OCI-LY3 (cell line): ENCODE measurements around the gene MASP1.

ENCODE experiments used
- H2AFZ ChIP-seq: fragments of 200-600, 300-600 bp; shearing (Covaris generic); 2 replicates; pipeline ENCODE4 v1.6.0; 2014; ENCODE audit warnings: antibody characterized with exemption, low read depth, low read length
- H3K27ac ChIP-seq: fragments of 200-600, 300-600 bp; sonication (generic); 2 replicates; pipeline ENCODE4 v1.5.1; 2014; ENCODE audit warnings: mild to moderate bottlenecking, low read length, moderate library complexity, mixed read lengths
- H3K27me3 ChIP-seq: fragments of 200-600, 300-600 bp; sonication (generic); 2 replicates; pipeline ENCODE4 v1.6.1; 2014; ENCODE audit warnings: low read depth, low read length, mixed read lengths
- H3K36me3 ChIP-seq: fragments of 200-600, 300-600 bp; sonication (generic); replicated peaks from 2 replicates; pipeline ENCODE3; 2014; ENCODE audit warnings: low read depth, low read length, mixed read lengths
- H3K4me1 ChIP-seq: fragments of 300-600, 200-600 bp; sonication (generic); 2 replicates; pipeline ENCODE4 v1.6.1; 2014; ENCODE audit warnings: low read length, mixed read lengths
- H3K4me2 ChIP-seq: fragments of 200-600, 300-600 bp; sonication (generic); 2 replicates; pipeline ENCODE4 v1.6.1; 2014; ENCODE audit warnings: low read length, mixed read lengths
- H3K4me3 ChIP-seq: fragments of 300-600, 200-600 bp; sonication (generic); 2 replicates; pipeline ENCODE4 v1.5.1; 2014; ENCODE audit warnings: antibody characterized with exemption, mild to moderate bottlenecking, low read length, moderate library complexity
- H3K79me2 ChIP-seq: fragments of 300-600, 200-600 bp; shearing (Covaris generic); 2 replicates; pipeline ENCODE4 v1.6.1; 2014; ENCODE audit warnings: mild to moderate bottlenecking, low read length, mixed read lengths
- H3K9ac ChIP-seq: fragments of 300-600, 200-600 bp; shearing (Covaris generic); 2 replicates; pipeline ENCODE4 v1.6.0; 2014; ENCODE audit warnings: mild to moderate bottlenecking, low read length, moderate library complexity
- H3K9me3 ChIP-seq: fragments of 200-600, 300-600 bp; shearing (Covaris generic); 2 replicates; pipeline ENCODE4 v1.6.1; 2014; ENCODE audit warnings: low read length, mixed read lengths; ENCODE audit not compliant: insufficient read depth
- H4K20me1 ChIP-seq: fragments of 200-600, 300-600 bp; sonication (generic); 2 replicates; pipeline ENCODE4 v1.6.1; 2016; ENCODE audit warnings: low read length, mixed read lengths; ENCODE audit not compliant: insufficient read depth
- EZH2phosphoT487 ChIP-seq: fragments of 200-600 bp; shearing (Covaris generic); IDR thresholded peaks from 2 replicates; pipeline ENCODE4 v1.6.1; 2018; ENCODE audit warnings: antibody characterized with exemption, mixed run types, low read depth
- TF ChIP-seq, protein P1 (sequence below): fragments of 200-600, 300-600 bp; sonication (generic); IDR thresholded peaks from 2 replicates; pipeline ENCODE4 v1.5.1; 2014; ENCODE audit warnings: antibody characterized with exemption, low read length, low read depth

MASP1 gene

DNA sequence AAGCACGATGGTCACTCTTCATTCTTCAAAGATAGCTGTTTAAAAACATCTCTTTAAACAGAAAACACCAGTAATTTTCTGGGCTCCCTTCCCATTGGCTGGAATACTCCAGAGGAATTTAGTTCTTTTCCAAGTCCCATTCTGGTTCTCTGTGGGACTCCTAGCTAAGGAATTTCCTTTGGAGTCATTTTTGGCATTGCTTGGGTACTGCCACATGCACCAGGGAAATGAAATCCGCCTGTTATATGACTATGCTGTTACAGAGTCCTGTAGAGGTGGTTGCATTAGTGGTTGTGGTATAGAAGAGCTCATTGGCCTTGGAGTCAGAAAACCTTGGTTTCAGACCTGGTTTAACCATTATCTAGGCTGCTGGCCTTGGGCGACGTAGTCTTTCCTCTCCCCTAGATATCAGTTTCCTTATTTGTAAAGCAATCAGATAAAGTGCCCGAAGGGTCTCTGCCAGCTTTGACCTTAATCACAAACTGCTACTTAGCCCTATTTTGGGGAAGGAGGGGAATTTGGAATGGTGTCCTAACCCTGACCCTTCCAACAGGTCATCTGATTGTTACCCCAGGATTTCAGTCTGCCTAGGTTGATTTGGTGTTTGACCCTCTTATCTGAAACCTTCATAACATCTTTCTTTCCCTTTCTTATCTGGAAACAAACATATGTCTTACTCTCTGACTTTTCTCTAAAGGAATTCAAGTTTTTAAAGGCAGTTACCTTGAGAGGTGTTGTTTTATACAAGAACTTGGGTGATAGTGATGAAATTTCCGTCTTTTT lies 80.8 kb downstream of the MASP1 start:
- Histone ChIP-seq H3K27ac (no peak overlapping the region), H3K4me2 (no peak overlapping the region), H3K9ac (no peak overlapping the region)

DNA sequence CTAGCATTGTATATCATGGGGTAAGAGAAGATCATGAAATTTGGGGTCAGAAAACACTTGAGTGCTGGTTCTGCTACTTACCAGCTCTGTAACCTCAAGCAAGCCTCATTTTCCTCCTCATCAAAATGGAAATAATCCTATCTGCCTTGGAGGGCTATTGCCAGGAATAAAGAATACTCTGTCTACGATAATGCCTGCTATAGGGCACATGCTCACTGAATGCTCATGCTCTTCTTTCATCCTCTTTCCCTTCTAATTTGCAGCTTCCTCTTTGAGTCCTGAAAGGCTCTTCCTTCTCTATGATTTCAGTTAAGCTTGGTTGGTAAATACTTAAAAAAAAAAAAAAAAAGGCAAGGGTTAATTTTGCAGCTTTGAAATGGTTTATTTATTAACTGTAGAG lies 81.4 kb downstream of the MASP1 start:
- Histone ChIP-seq H2AFZ (no peak overlapping the region), H3K9me3 (no peaks in the 10 kb centered on the region), H3K9ac (no peak overlapping the region), H3K27ac (no peak overlapping the region), H4K20me1 (no peaks in the 10 kb centered on the region), H3K4me1 (0 out of 2 replicates have a peak, but pooled peaks cover 7% of the 10 kb centered on the region), H3K27me3 (no peaks in the 10 kb centered on the region), H3K79me2 (no peaks in the 10 kb centered on the region), H3K36me3 (no peaks in the 10 kb centered on the region), H3K4me2 (no peak overlapping the region), H3K4me3 (no peak overlapping the region)
- TF ChIP-seq, protein P1, sequence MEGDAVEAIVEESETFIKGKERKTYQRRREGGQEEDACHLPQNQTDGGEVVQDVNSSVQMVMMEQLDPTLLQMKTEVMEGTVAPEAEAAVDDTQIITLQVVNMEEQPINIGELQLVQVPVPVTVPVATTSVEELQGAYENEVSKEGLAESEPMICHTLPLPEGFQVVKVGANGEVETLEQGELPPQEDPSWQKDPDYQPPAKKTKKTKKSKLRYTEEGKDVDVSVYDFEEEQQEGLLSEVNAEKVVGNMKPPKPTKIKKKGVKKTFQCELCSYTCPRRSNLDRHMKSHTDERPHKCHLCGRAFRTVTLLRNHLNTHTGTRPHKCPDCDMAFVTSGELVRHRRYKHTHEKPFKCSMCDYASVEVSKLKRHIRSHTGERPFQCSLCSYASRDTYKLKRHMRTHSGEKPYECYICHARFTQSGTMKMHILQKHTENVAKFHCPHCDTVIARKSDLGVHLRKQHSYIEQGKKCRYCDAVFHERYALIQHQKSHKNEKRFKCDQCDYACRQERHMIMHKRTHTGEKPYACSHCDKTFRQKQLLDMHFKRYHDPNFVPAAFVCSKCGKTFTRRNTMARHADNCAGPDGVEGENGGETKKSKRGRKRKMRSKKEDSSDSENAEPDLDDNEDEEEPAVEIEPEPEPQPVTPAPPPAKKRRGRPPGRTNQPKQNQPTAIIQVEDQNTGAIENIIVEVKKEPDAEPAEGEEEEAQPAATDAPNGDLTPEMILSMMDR: no peak
- no peak for TF ChIP-seq EZH2phosphoT487

More for the DNA sequence above, 80.8 kb downstream of the MASP1 start:
- Histone ChIP-seq H4K20me1 (no peaks in the 10 kb centered on the region), H3K36me3 (no peaks in the 10 kb centered on the region), H3K79me2 (no peaks in the 10 kb centered on the region), H3K9me3 (no peaks in the 10 kb centered on the region), H3K4me3 (no peak overlapping the region), H3K4me1 (0 out of 2 replicates have a peak, but pooled peaks cover 2% of the 10 kb centered on the region), H3K27me3 (no peaks in the 10 kb centered on the region; the same call in 1 of the 2 replicates), H2AFZ (no peak overlapping the region)
- TF ChIP-seq EZH2phosphoT487: no peak
- TF ChIP-seq, protein P1: no peak

DNA sequence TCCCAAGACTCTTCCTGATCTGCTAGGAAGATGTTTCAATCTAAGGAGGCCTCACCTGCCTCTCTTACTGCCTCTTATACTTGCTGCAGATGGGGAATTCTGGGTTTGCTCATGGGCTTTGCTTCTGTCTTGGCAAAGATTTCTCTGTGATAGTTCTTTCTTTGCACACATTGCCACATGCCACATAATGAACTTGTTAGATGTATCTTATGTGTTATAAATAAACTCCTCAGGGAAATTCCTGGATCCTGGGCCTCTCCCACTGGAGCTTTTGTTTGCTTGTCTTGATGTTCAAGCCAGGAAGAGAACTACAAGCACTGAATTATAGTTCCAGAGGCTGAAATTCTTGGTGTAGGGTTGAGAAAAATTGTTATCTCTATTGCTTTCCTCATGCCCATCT lies 82.0 kb downstream of the MASP1 start:
- Histone ChIP-seq H3K9me3 (no peaks in the 10 kb centered on the region), H3K36me3 (no peaks in the 10 kb centered on the region), H3K27me3 (no peaks in the 10 kb centered on the region), H2AFZ (no peak overlapping the region), H4K20me1 (no peaks in the 10 kb centered on the region), H3K4me3 (no peak overlapping the region), H3K27ac (no peak overlapping the region), H3K9ac (no peak overlapping the region), H3K79me2 (no peaks in the 10 kb centered on the region), H3K4me1 (0 out of 2 replicates have a peak, but pooled peaks cover 7% of the 10 kb centered on the region), H3K4me2 (no peak overlapping the region)
- TF ChIP-seq EZH2phosphoT487: no peak
- TF ChIP-seq, protein P1: no peak

DNA sequence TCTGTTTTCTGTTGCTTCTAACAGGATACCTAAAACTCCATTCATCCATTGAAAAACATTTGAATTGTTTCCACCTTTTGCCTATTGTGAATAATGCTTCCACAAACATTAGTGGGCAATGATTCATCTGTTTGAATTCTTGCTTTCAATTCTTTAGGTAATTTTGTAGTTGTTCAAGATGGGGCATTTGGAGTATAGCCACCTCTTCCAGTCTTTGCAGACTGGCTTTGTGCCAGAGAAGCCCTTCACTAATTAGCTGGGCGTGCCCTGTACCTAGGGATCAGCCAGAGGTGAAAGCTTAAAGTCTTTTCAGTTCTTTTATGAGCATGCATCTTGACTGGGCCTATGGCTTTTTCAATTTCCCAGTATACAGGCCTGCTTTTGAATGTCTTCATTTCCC lies 83.4 kb downstream of the MASP1 start:
- no peak overlapping the region for H3K4me2 ChIP-seq
- H3K27ac ChIP-seq: no peak overlapping the region
- H3K4me3 ChIP-seq: no peak overlapping the region
- H3K27me3 ChIP-seq: no peaks in the 10 kb centered on the region
- TF ChIP-seq, protein P1: no peak
- no peak for TF ChIP-seq EZH2phosphoT487
- 0 out of 2 replicates have a peak, but pooled peaks cover 7% of the 10 kb centered on the region for H3K4me1 ChIP-seq
- H4K20me1 ChIP-seq: no peaks in the 10 kb centered on the region
- H3K9ac ChIP-seq: no peak overlapping the region
- H2AFZ ChIP-seq: no peak overlapping the region
- no peaks in the 10 kb centered on the region for H3K36me3 ChIP-seq
- no peaks in the 10 kb centered on the region for H3K79me2 ChIP-seq
- no peaks in the 10 kb centered on the region for H3K9me3 ChIP-seq
